HPDE6-E6E7 (cell line): ENCODE results near the gene PHC2.

Source experiments
- DNase-seq: peaks from one replicate; pipeline ENCODE4 v3.0.0; 2011; ENCODE audit warnings: missing footprints; ENCODE audit errors: extremely low spot score

Gene PHC2

DNA sequence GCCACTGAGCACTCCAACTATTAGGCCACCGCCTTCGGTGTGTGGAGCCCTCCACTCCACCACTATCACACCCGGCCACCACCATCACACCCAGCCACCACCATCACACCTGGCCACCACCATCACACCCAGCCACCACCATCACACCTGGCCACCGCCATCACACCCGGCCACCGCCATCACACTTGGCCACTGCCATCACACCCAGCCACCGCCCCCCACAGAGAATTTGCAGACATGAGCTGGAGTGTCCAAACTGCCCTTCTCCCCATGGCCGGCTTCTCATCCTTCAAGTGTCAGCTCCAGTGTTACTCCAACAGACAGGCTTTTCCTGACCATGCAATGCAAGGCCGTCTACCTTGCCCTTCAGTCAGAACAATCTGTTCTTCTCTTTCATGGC lies 59.6 kb downstream of the PHC2 start:
- DNase-seq: no peak

- DNase-seq: no peak
These were observed 60.1 kb downstream of the PHC2 start for GRCh38 chr1:33370827-33371226.

DNA sequence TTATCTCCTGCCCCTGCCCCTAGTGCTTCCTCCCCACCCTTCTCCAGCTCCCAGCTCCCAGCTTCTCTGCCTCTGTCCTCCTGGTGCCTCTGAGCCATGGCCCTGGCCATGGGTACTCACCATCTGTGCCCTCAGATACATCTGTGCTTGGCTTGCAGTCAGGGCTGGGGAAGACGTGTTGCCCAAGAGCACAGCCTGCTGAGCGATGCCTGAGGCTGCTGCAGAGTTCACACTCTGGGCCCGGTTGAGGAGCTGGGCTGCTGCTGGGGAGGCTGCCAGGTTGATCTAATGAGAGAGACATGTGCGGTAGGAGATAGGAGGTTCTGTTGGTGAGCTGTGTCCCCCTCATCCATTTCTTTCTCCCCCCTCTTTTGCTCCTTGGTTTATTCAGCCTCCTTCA lies 60.6 kb downstream of the PHC2 start:
- no peak for DNase-seq

DNA sequence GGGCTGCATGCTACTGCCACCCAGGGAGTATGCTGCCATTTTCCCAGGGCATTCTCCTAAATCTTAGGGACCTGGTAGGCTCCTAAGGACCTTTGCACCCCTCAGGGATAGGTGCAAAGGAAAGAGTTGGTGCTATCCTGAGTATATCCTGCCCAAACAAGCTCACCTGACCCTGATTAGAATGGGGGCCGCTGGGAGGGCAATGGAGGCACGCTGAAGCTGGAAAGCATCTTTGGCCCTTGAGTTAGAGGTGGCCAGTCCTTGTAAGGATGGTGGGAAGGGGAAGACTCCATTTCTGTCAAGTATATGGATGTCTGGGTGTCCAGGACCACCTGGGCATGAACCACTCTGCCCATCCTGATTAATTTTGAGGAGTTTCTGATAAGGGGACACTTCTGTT lies 61.1 kb downstream of the PHC2 start:
- DNase-seq: no peak

- no peak for DNase-seq
These were observed 61.8 kb downstream of the PHC2 start for GRCh38 chr1:33369081-33369480.

GRCh38 chr1:33368431-33368830 lies 62.5 kb downstream of the PHC2 start:
- DNase-seq: no peak

DNA sequence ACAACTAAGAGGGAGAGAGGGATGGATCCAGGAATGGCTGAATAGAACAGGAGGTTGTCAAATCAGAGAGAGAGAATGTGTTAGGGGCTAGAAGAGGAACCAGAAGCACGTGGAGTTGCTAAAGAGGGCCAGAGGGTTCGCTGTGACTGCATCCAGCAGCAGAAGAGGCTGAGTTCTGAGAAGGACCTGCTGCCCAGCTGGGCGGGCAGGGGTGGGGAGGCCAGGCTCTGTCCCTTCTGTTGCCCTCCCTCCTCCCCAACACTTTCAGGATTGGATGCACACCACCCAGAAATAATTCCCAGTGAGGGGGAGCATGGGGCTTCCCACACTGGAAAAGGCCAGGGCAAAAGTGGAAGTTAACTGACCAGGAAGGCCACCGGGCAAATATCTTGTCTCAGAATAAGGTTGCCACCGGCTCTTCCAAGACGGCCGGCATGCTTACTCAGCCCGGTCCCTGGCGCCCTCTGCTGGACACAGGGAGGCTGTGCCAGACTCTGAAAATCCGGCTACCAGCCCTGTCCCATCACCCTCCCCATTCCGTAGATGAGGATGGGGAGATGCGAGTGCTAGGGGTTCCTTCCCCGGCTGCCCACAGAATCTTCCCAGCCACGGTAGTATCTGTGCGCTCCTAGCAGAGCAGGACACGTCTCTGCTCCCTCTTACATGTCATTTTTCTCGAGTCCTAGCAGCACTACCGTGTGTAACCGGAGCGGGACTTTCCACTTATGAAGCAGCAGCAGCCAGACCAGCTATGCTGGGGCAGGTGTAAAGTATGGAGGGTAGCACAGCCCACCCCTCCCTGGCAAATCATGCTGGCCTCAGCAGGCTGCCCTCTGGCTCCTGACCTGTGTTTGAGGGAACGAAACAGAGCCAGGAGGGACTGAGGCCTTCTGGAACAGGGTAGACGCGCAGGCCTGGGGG lies 63.1 kb downstream of the PHC2 start:
- DNase-seq: peak; percentile 80

GRCh38 chr1:33366762-33367484 lies 64.0 kb downstream of the PHC2 start:
- no peak for DNase-seq

DNA sequence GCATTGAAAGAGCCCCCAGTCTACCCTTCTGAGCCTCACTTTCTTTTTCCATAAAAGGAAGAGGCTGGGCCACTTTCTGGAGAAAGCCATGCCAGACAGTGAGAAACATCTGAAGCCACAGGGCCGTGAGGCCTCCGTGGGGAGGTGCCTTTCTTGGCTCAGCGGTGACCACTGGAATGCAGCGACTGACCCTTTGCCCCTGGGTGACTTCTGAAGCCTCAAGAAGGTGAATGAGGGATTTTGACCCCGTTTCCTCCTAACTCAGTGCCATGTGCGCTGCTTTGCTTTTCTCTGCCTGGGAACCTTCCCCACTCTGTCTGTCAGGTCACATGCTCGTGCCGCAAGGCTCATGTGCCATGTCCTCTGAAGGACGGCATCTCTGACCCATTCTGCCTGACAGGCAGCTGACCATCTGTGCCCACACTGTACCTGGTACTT lies 65.3 kb downstream of the PHC2 start:
- no peak for DNase-seq

DNA sequence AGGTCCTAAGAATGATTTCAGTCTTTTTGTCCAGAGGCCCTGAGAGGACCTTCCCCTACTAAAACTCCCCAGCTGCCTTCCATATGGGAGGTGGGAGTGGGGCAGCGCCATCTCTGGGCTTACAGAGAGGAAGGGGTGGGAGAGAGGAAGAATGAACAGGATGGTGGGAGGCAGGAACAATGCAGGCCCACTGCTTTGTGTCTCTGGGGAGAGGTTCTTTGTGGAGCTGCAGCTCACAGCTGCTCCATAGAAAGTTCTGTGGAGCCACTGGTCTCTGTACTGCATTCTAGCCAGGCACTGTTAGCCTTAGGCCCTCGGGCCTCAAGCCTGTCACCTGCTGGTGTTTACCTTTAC lies 66.4 kb downstream of the PHC2 start:
- DNase-seq: no peak

DNA sequence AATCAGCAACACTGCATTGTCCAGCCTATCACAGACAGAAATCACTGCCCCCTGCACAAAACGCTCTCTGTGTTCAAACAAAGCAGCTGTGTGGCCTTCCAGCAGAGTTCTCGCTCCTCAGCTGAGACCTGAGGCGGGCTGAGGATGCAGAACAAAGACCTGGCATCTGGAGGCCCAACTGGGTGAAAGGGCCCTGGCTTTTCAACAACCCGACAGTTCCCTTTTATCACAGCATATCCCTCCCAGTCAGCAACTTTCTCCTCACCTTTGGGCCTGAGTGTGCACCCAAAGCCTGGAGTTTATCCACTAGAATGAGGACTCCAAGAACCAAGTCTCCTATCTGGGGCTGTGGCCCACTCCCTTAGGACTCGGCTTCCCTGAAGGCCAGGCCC lies 67.4 kb downstream of the PHC2 start:
- no peak for DNase-seq

- DNase-seq: no peak
These were observed 67.9 kb downstream of the PHC2 start for GRCh38 chr1:33363021-33363420.

GRCh38 chr1:33361532-33362235 lies 69.2 kb downstream of the PHC2 start:
- no peak for DNase-seq

DNA sequence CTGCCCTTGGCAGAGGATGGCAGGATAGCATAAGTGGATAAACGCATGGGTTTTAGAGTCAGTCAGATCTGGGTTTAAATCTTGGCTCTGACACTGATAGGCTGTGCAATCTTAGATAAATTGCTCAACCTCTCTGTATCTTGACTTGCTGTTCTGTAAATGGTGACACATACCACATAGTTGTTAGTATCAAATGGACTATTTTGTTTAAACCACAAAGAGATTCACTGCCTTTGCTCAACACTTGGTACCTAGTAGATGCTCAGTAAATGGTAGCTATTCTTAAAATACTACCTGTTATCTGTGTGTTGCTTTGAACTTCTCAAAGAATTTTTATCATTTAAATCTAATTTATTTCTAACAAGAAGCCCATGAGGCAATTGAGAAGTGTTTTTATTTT lies 70.5 kb downstream of the PHC2 start:
- DNase-seq: no peak

DNA sequence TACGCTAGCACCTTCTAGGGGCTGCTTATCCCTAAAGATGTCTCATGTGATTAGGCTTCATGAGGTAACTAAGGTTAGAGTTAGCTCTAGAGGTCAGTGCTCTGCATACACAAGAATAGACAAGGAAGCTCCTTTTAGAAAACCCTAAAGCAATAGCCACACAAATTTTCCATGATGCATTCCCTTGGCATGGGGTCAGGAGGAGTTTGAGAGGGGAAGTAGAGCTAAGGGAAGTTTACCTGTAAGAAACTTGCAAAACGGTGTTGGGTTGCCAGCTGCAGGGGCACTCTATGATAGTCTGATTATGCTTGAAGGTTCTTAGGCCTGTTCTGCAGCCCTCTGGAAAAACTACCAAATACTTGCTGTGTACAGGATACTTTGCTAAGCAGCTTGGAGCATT lies 71.0 kb downstream of the PHC2 start:
- no peak for DNase-seq

- no peak for DNase-seq
These were observed 71.9 kb downstream of the PHC2 start for GRCh38 chr1:33358795-33359503.

DNA sequence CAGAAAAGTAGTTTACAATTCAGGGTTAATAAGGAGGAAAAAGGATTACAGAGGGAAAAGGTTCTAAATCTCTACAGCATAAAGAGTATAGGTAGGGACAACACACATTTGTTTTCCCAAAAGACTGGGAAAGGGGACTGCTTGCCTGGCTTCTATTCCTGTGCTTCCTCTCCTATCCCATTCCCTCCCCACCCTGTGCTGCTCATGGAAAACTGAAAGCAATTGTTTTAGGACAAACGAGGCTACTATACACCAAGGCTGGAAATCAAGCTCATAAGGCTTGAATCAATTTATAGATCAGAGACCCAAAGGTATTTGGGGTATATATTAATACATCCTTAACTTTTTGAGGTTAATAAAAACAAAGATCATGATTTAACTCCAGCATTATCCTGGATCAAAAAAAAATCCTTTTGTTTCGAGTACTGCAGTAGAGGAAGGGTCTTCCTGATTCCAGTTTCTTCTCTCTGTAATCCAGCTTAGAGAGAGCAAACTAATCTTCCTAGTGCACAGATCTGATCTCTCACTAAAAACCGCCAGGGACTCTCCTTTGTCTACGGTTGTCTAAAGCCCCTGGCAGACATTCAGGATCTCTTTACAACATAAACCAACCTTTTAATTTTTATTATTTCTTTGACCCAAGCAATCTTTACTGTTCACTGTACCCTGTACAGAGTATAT lies 72.6 kb downstream of the PHC2 start:
- no peak for DNase-seq

- no peak for DNase-seq
These were observed 73.8 kb downstream of the PHC2 start for GRCh38 chr1:33357099-33357498.

GRCh38 chr1:33354707-33355316 lies 76.1 kb downstream of the PHC2 start:
- DNase-seq: no peak

- no peak for DNase-seq
These were observed 77.4 kb downstream of the PHC2 start for GRCh38 chr1:33353531-33353930.

DNA sequence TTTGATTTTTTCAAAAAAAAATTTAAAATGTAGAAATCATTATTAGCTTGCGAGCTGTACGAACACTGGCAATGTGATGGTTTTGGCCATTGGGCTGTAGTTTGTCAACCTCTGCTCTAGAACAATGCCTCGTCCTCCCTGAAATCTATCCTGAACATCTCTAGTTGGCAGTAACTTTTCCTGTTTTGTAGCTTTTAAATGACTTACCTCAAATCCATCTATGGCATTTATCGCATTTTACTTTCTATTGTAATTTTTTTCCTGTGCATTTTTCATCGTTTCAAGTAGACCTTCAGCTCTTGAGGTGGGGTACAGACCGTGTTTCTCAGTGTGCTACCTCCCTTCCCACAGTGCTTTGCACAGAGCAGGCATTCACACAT lies 79.6 kb downstream of the PHC2 start:
- no peak for DNase-seq
